SIG-M5 treated with dmso at 0.1 percent for 504 hours (cell line): ENCODE measurements around the gene MAP3K9.

Experiments
- DNase-seq: peaks from one replicate; lab custom pipeline; 2025; ENCODE audit not compliant: unreplicated experiment; lab: John Stamatoyannopoulos, UW

The MAP3K9 gene

GRCh38 chr14:70789361-70789760 is 20.0 kb downstream of the MAP3K9 start:
- no peak for DNase-seq

- DNase-seq: no peak
Measured at GRCh38 chr14:70788898-70789297, 20.4 kb downstream of the MAP3K9 start.

- no peak for DNase-seq
Measured at GRCh38 chr14:70785556-70785955, 23.8 kb downstream of the MAP3K9 start.

GRCh38 chr14:70784886-70785285 is 24.4 kb downstream of the MAP3K9 start:
- DNase-seq: no peak

- no peak for DNase-seq
Measured at GRCh38 chr14:70782361-70782760, 27.0 kb downstream of the MAP3K9 start.

- peak; percentile 68 for DNase-seq
Measured at GRCh38 chr14:70780396-70781075, 28.8 kb downstream of the MAP3K9 start.

- DNase-seq: no peak
Measured at GRCh38 chr14:70779667-70780066, 29.6 kb downstream of the MAP3K9 start.

GRCh38 chr14:70776197-70776596 is 33.1 kb downstream of the MAP3K9 start:
- no peak for DNase-seq

- DNase-seq: no peak
Measured at GRCh38 chr14:70773182-70773862, 36.0 kb downstream of the MAP3K9 start.

GRCh38 chr14:70771781-70772212 is 37.5 kb downstream of the MAP3K9 start:
- no peak for DNase-seq

- DNase-seq: no peak
Measured at GRCh38 chr14:70770490-70770889, 38.8 kb downstream of the MAP3K9 start.

GRCh38 chr14:70759398-70759797 is 49.9 kb downstream of the MAP3K9 start:
- DNase-seq: no peak

GRCh38 chr14:70755655-70756054 is 53.7 kb downstream of the MAP3K9 start:
- DNase-seq: no peak

- DNase-seq: no peak
Measured at GRCh38 chr14:70754991-70755390, 54.3 kb downstream of the MAP3K9 start.

- DNase-seq: no peak
Measured at GRCh38 chr14:70753518-70753953, 55.8 kb downstream of the MAP3K9 start.

- DNase-seq: no peak
Measured at GRCh38 chr14:70748422-70748821, 60.9 kb downstream of the MAP3K9 start.

- no peak for DNase-seq
Measured at GRCh38 chr14:70744641-70745040, 64.7 kb downstream of the MAP3K9 start.

GRCh38 chr14:70742316-70742715 is 67.0 kb downstream of the MAP3K9 start:
- DNase-seq: no peak

- no peak for DNase-seq
Measured at GRCh38 chr14:70741482-70741881, 67.8 kb downstream of the MAP3K9 start.

- DNase-seq: no peak
Measured at GRCh38 chr14:70735043-70735442, 74.3 kb downstream of the MAP3K9 start.

GRCh38 chr14:70731447-70732239 is 77.7 kb downstream of the MAP3K9 start:
- no peak for DNase-seq

- no peak for DNase-seq
Measured at GRCh38 chr14:70730393-70730792, 78.9 kb downstream of the MAP3K9 start.
